ENCODE measurements around the gene ADGRG3.

GRCh38 chr16:57637965-57638364 lies 30.1 kb upstream of the ADGRG3 start:
- TF ChIP-seq, protein P1, sequence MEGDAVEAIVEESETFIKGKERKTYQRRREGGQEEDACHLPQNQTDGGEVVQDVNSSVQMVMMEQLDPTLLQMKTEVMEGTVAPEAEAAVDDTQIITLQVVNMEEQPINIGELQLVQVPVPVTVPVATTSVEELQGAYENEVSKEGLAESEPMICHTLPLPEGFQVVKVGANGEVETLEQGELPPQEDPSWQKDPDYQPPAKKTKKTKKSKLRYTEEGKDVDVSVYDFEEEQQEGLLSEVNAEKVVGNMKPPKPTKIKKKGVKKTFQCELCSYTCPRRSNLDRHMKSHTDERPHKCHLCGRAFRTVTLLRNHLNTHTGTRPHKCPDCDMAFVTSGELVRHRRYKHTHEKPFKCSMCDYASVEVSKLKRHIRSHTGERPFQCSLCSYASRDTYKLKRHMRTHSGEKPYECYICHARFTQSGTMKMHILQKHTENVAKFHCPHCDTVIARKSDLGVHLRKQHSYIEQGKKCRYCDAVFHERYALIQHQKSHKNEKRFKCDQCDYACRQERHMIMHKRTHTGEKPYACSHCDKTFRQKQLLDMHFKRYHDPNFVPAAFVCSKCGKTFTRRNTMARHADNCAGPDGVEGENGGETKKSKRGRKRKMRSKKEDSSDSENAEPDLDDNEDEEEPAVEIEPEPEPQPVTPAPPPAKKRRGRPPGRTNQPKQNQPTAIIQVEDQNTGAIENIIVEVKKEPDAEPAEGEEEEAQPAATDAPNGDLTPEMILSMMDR (IDR thresholded peaks at IDR 0.05): no peak
- TF ChIP-seq POLR2A (IDR thresholded peaks at IDR 0.05): no peak
